Measurements from ENCODE around the gene VSIG2. TPM values are rescaled to one million over a fixed set of nuclear protein-coding genes. Genes with fewer than 3 reads are reported as not detected.

Gene VSIG2
- total and polyA plus RNA-seq, 2 donors (not counting 3 experiments of a cell fraction or from before 2014, with no cell fraction given), result 1.2 to 7.0 TPM

DNA sequence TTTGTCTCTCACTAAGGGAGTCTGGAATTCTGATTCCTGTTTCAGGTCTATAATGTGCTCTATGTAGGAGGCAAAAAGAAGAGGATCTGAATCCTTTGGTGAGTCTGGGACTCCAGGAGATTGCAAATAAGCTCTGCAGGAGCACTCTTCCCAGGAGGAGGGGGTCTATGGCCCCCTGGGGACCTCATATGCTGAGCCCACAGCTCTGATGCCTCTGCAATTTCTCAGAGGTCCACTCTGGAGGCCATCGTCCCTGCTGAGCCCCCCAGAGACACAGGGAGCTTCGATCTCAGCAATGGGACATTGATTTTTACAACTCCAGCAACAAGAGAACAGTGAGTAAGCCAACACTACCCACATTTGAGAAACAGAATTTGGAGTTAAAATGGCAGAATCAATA is 32.5 kb downstream of the VSIG2 start:
- dilution Hi-C loops (cut with MboI; ENCODE audit: extremely low pct_ligation_motif_present, low sequenced_read_pairs), result no loop called here
- ChIA-PET CTCF (interaction anchor here (1.1 to 1.2 kb wide), 2 partner anchors 19 to 117 kb away, joined by 3 read pairs; no protein-coding TSS in a partner anchor), POLR2A (no interaction called here)
- H3K4me3 ChIP-seq (replicated peaks in 1 of 3; ENCODE audit: insufficient read depth in 1 of 3, low read depth in 1 of 3, low read length in 3 of 3), result no peak overlapping the region
- TF ChIP-seq JUN (IDR thresholded peaks at IDR 0.05; ENCODE audit: borderline replicate concordance, insufficient read depth, insufficient read length, low read depth) (no peak), FOS (IDR thresholded peaks at IDR 0.05; ENCODE audit: borderline replicate concordance, insufficient read depth, low read length) (no peak), GATA2 (IDR thresholded peaks at IDR 0.05; ENCODE audit: insufficient read depth, insufficient read length, low read depth, low read length) (no peak), EZH2 (IDR thresholded peaks at IDR 0.05; ENCODE audit: borderline replicate concordance, low read depth, low read length, severe bottlenecking) (no peak), POLR2A (IDR thresholded peaks at IDR 0.05; ENCODE audit: low read depth, low read length) (no peak), MYC (IDR thresholded peaks at IDR 0.05; ENCODE audit: low read depth, low read length) (no peak), POLR2AphosphoS5 (IDR thresholded peaks at IDR 0.05; ENCODE audit: insufficient read depth, low read depth, low read length) (no peak)
- TF ChIP-seq, protein P1, sequence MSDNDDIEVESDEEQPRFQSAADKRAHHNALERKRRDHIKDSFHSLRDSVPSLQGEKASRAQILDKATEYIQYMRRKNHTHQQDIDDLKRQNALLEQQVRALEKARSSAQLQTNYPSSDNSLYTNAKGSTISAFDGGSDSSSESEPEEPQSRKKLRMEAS (IDR thresholded peaks at IDR 0.05; ENCODE audit: insufficient read depth, insufficient read length), result no peak
- TF ChIP-seq, protein P2, sequence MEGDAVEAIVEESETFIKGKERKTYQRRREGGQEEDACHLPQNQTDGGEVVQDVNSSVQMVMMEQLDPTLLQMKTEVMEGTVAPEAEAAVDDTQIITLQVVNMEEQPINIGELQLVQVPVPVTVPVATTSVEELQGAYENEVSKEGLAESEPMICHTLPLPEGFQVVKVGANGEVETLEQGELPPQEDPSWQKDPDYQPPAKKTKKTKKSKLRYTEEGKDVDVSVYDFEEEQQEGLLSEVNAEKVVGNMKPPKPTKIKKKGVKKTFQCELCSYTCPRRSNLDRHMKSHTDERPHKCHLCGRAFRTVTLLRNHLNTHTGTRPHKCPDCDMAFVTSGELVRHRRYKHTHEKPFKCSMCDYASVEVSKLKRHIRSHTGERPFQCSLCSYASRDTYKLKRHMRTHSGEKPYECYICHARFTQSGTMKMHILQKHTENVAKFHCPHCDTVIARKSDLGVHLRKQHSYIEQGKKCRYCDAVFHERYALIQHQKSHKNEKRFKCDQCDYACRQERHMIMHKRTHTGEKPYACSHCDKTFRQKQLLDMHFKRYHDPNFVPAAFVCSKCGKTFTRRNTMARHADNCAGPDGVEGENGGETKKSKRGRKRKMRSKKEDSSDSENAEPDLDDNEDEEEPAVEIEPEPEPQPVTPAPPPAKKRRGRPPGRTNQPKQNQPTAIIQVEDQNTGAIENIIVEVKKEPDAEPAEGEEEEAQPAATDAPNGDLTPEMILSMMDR (IDR thresholded peaks at IDR 0.05; ENCODE audit: extremely low read depth in 1 of 2, insufficient read depth in 1 of 2, low read depth in 1 of 2, low read length in 2 of 2), result no peak
- no peaks in the 10 kb centered on the region for H3K9me3 ChIP-seq (replicated peaks; ENCODE audit: control insufficient read depth, insufficient read depth, low read length)
- H3K4me2 ChIP-seq (ENCODE audit: insufficient read depth, low read length), result no peak overlapping the region
- no peak overlapping the region for H3K27ac ChIP-seq (ENCODE audit: insufficient read depth, low read depth, low read length)
- no peaks in the 10 kb centered on the region for H3K79me2 ChIP-seq (ENCODE audit: control insufficient read depth, insufficient read depth, low read length)
- H3K9me1 ChIP-seq (replicated peaks; ENCODE audit: control insufficient read depth, extremely low read depth, insufficient read depth, low read length), result no peaks in the 10 kb centered on the region
- BruUV-seq (replicated peaks), result no TSS peak
- H3K4me1 ChIP-seq (ENCODE audit: control insufficient read depth, extremely low read depth, insufficient read depth, low read length), result peaks cover 26% of the 10 kb centered on the region
- H4K20me1 ChIP-seq (replicated peaks; ENCODE audit: control insufficient read depth, extremely low read depth, insufficient read depth, low read length), result no peaks in the 10 kb centered on the region
- no peaks in the 10 kb centered on the region for H3K27me3 ChIP-seq (ENCODE audit: control insufficient read depth in 2 of 2, insufficient read depth in 2 of 2, low read length in 2 of 2)
- intact Hi-C loops (cut with micrococcal nuclease), result no loop called here
- no peaks in the 10 kb centered on the region for H3K36me3 ChIP-seq (ENCODE audit: control insufficient read depth in 2 of 2, extremely low read depth in 1 of 2, insufficient read depth in 2 of 2, low read length in 2 of 2)
- H3K9ac ChIP-seq (replicated peaks; ENCODE audit: extremely low read depth, insufficient read depth, low read length), result no peak overlapping the region
- DNase-seq (ENCODE audit: low read depth, low spot score) (no peak), FAIRE-seq (peak; percentile 61)
- H2AFZ ChIP-seq (ENCODE audit: low read depth, low read length), result no peak overlapping the region
